ENCODE measurements around the gene UBE2O. TPM values are rescaled to one million over a fixed set of nuclear protein-coding genes. Genes with fewer than 3 reads are reported as not detected.
A peak's percentile ranks its signal among the peaks of the same experiment; 100 is the strongest.

Gene UBE2O
- total and polyA plus RNA-seq, 2 experiments from 2014 or later, result 7.1 to 17.2 TPM

- peaks cover 20% of the 10 kb centered on the region for H3K4me1 ChIP-seq (ENCODE audit: insufficient read depth)
- in situ Hi-C loops (cut with MboI), result no loop called here
- H3K36me3 ChIP-seq (ENCODE audit: low read depth), result no peaks in the 10 kb centered on the region
- H3K27me3 ChIP-seq (replicated peaks; ENCODE audit: insufficient read depth), result no peaks in the 10 kb centered on the region
- peak overlapping the region; percentile 89 for H3K9ac ChIP-seq
- H3K9me3 ChIP-seq (ENCODE audit: low read depth), result no peaks in the 10 kb centered on the region
- H3K9me2 ChIP-seq (ENCODE audit: insufficient read depth), result no peaks in the 10 kb centered on the region
- peak overlapping the region; percentile 70 for H2AFZ ChIP-seq
- peaks cover 56% of the 10 kb centered on the region for H3K79me2 ChIP-seq (ENCODE audit: insufficient read depth)
- peak overlapping the region; percentile 85 for H3K4me3 ChIP-seq
- peak overlapping the region; percentile 44 for H3K27ac ChIP-seq
- H3F3A ChIP-seq (ENCODE audit: insufficient read depth), result peaks cover 16% of the 10 kb centered on the region; the same call in 1 of the 2 replicates
- 2 to 3% methylated on average over 18 to 27 of the region's 29 CpGs for WGBS, 2 experiments (ENCODE audit: low coverage in 1 of 2, low lambda C conversion rate in 2 of 2, missing lambda C conversion rate in 2 of 2)
- H3K4me2 ChIP-seq (ENCODE audit: unreplicated experiment), result peak overlapping the region; percentile 90
- TF ChIP-seq EZH2phosphoT487 (IDR thresholded peaks at IDR 0.05; ENCODE audit: insufficient read depth, low read depth) (no peak), EZH2 (IDR thresholded peaks at IDR 0.05; ENCODE audit: insufficient read depth, poor library complexity, severe bottlenecking) (no peak)
- DNase-seq, result no peak
- peaks cover 17% of the 10 kb centered on the region; the same call in 1 of the 2 replicates for H4K20me1 ChIP-seq (ENCODE audit: insufficient read depth)
Measured at GRCh38 chr17:76452127-76452659, 759 bp downstream of the UBE2O start.

- Histone ChIP-seq H3K9me2 (ENCODE audit: insufficient read depth) (no peaks in the 10 kb centered on the region), H3K27me3 (replicated peaks; ENCODE audit: insufficient read depth) (no peaks in the 10 kb centered on the region), H3K27ac (no peak overlapping the region), H3K36me3 (ENCODE audit: low read depth) (no peaks in the 10 kb centered on the region), H3K9me3 (ENCODE audit: low read depth) (no peaks in the 10 kb centered on the region), H3K79me2 (ENCODE audit: insufficient read depth) (peaks cover 59% of the 10 kb centered on the region), H3K4me1 (ENCODE audit: insufficient read depth) (peaks cover 27% of the 10 kb centered on the region), H3K9ac (peak overlapping the region; percentile 89), H2AFZ (no peak overlapping the region), H3K4me3 (peak overlapping the region; percentile 85), H3K4me2 (ENCODE audit: unreplicated experiment) (peak overlapping the region; percentile 90), H3F3A (ENCODE audit: insufficient read depth) (peaks cover 23% of the 10 kb centered on the region), H4K20me1 (ENCODE audit: insufficient read depth) (peaks cover 21% of the 10 kb centered on the region; the same call in 1 of the 2 replicates)
- DNase-seq, result no peak
- WGBS, 2 experiments (ENCODE audit: low coverage in 1 of 2, low lambda C conversion rate in 2 of 2, missing lambda C conversion rate in 2 of 2), result 68 to 71% methylated on average over 6 of the region's 6 CpGs
- TF ChIP-seq EZH2phosphoT487 (IDR thresholded peaks at IDR 0.05; ENCODE audit: insufficient read depth, low read depth) (no peak), EZH2 (IDR thresholded peaks at IDR 0.05; ENCODE audit: insufficient read depth, poor library complexity, severe bottlenecking) (no peak)
- in situ Hi-C loops (cut with MboI), result no loop called here
Measured at GRCh38 chr17:76451506-76451905, 1.4 kb downstream of the UBE2O start.

GRCh38 chr17:76449126-76449525 lies 3.8 kb downstream of the UBE2O start:
- Histone ChIP-seq H3K36me3 (ENCODE audit: low read depth) (no peaks in the 10 kb centered on the region), H3K9ac (no peak overlapping the region), H3K27me3 (replicated peaks; ENCODE audit: insufficient read depth) (no peaks in the 10 kb centered on the region), H4K20me1 (ENCODE audit: insufficient read depth) (peaks cover 33% of the 10 kb centered on the region; the same call in 1 of the 2 replicates), H3K79me2 (ENCODE audit: insufficient read depth) (peaks cover 83% of the 10 kb centered on the region), H3K4me1 (ENCODE audit: insufficient read depth) (peaks cover 51% of the 10 kb centered on the region), H3K4me3 (no peak overlapping the region), H3K9me3 (ENCODE audit: low read depth) (no peaks in the 10 kb centered on the region), H3K9me2 (ENCODE audit: insufficient read depth) (no peaks in the 10 kb centered on the region), H3K4me2 (ENCODE audit: unreplicated experiment) (no peak overlapping the region), H3K27ac (no peak overlapping the region), H2AFZ (no peak overlapping the region), H3F3A (ENCODE audit: insufficient read depth) (peaks cover 46% of the 10 kb centered on the region)
- TF ChIP-seq EZH2 (IDR thresholded peaks at IDR 0.05; ENCODE audit: insufficient read depth, poor library complexity, severe bottlenecking) (no peak), EZH2phosphoT487 (IDR thresholded peaks at IDR 0.05; ENCODE audit: insufficient read depth, low read depth) (no peak)
- in situ Hi-C loops (cut with MboI), result no loop called here
- 94 to 96% methylated on average over 6 of the region's 6 CpGs for WGBS, 2 experiments (ENCODE audit: low coverage in 1 of 2, low lambda C conversion rate in 2 of 2, missing lambda C conversion rate in 2 of 2)
- no peak for DNase-seq

- peaks cover 93% of the 10 kb centered on the region for H3K79me2 ChIP-seq (ENCODE audit: insufficient read depth)
- 82% methylated on average over 7 of the region's 7 CpGs for WGBS, 2 experiments (ENCODE audit: low coverage in 1 of 2, low lambda C conversion rate in 2 of 2, missing lambda C conversion rate in 2 of 2)
- peaks cover 33% of the 10 kb centered on the region; the same call in 1 of the 2 replicates for H4K20me1 ChIP-seq (ENCODE audit: insufficient read depth)
- peaks cover 54% of the 10 kb centered on the region for H3K4me1 ChIP-seq (ENCODE audit: insufficient read depth)
- no peak overlapping the region for H3K4me2 ChIP-seq (ENCODE audit: unreplicated experiment)
- no peak overlapping the region for H3K9ac ChIP-seq
- no peaks in the 10 kb centered on the region for H3K27me3 ChIP-seq (replicated peaks; ENCODE audit: insufficient read depth)
- in situ Hi-C loops (cut with MboI), result no loop called here
- H2AFZ ChIP-seq, result no peak overlapping the region
- no peaks in the 10 kb centered on the region for H3K9me2 ChIP-seq (ENCODE audit: insufficient read depth)
- TF ChIP-seq EZH2 (IDR thresholded peaks at IDR 0.05; ENCODE audit: insufficient read depth, poor library complexity, severe bottlenecking), result no peak
- TF ChIP-seq EZH2phosphoT487 (IDR thresholded peaks at IDR 0.05; ENCODE audit: insufficient read depth, low read depth), result no peak
- H3K36me3 ChIP-seq (ENCODE audit: low read depth), result no peaks in the 10 kb centered on the region
- no peaks in the 10 kb centered on the region for H3K9me3 ChIP-seq (ENCODE audit: low read depth)
- H3K4me3 ChIP-seq, result no peak overlapping the region
- peak; percentile 53 for DNase-seq
- no peak overlapping the region for H3K27ac ChIP-seq
- peaks cover 52% of the 10 kb centered on the region for H3F3A ChIP-seq (ENCODE audit: insufficient read depth)
Measured at GRCh38 chr17:76447931-76448652, 4.9 kb downstream of the UBE2O start.
